ENCODE results near the gene AKAP4. TPM values are rescaled to one million over a fixed set of nuclear protein-coding genes. Genes with fewer than 3 reads are reported as not detected.

Gene AKAP4
- under 1 TPM in 2 of 4 donors, not detected in 2; 0.11 to 0.17 TPM for polyA plus RNA-seq (ENCODE audit: insufficient read length in 4 of 4)

- no peak for DNase-seq (ENCODE audit: low read depth in 4 of 4, low spot score in 3 of 4)
Observed at GRCh38 chrX:50200907-50201306, at the start of gene AKAP4. Gene AKAP4, minus strand, starts transcription at chrX:50201007. Its CDS starts 118 bp downstream, at chrX:50200889.

GRCh38 chrX:50211510-50211909 lies 10.7 kb upstream of the AKAP4 start:
- no peak for DNase-seq (ENCODE audit: low read depth in 4 of 4, low spot score in 3 of 4)

GRCh38 chrX:50206753-50207152 lies 5.9 kb upstream of the AKAP4 start:
- DNase-seq (ENCODE audit: low read depth in 4 of 4, low spot score in 3 of 4), result no peak

- DNase-seq (ENCODE audit: low read depth in 4 of 4, low spot score in 3 of 4), result peak; percentile 45 to 54 (median 50)
Observed at GRCh38 chrX:50204364-50204899, 3.6 kb upstream of the AKAP4 start, which contains the start of gene CCNB3. Gene CCNB3, plus strand, starts transcription at chrX:50204765. Its CDS starts 80,399 bp downstream, at chrX:50285164.

- no peak for DNase-seq (ENCODE audit: low read depth in 4 of 4, low spot score in 3 of 4)
Observed at GRCh38 chrX:50202539-50202938, 1.7 kb upstream of the AKAP4 start.

GRCh38 chrX:50198348-50198747 lies 2.5 kb downstream of the AKAP4 start:
- DNase-seq (ENCODE audit: low read depth in 4 of 4, low spot score in 3 of 4), result no peak

GRCh38 chrX:50188859-50189600 lies 11.8 kb downstream of the AKAP4 start:
- DNase-seq (ENCODE audit: low read depth in 4 of 4, low spot score in 3 of 4), result no peak

GRCh38 chrX:50183891-50184290 lies 16.9 kb downstream of the AKAP4 start:
- no peak for DNase-seq (ENCODE audit: low read depth in 4 of 4, low spot score in 3 of 4)

- DNase-seq (ENCODE audit: low read depth in 4 of 4, low spot score in 3 of 4), result no peak
Observed at GRCh38 chrX:50180073-50180940, 20.5 kb downstream of the AKAP4 start.

- no peak for DNase-seq (ENCODE audit: low read depth in 4 of 4, low spot score in 3 of 4)
Observed at GRCh38 chrX:50169717-50170116, 31.1 kb downstream of the AKAP4 start.

- no peak for DNase-seq (ENCODE audit: low read depth in 4 of 4, low spot score in 3 of 4)
Observed at GRCh38 chrX:50168241-50168687, 32.5 kb downstream of the AKAP4 start.

GRCh38 chrX:50167366-50167765 lies 33.4 kb downstream of the AKAP4 start:
- no peak for DNase-seq (ENCODE audit: low read depth in 4 of 4, low spot score in 3 of 4)

GRCh38 chrX:50165727-50166126 lies 35.1 kb downstream of the AKAP4 start:
- no peak for DNase-seq (ENCODE audit: low read depth in 4 of 4, low spot score in 3 of 4)

GRCh38 chrX:50161127-50161526 lies 39.7 kb downstream of the AKAP4 start:
- no peak for DNase-seq (ENCODE audit: low read depth in 4 of 4, low spot score in 3 of 4)

- DNase-seq (ENCODE audit: low read depth in 4 of 4, low spot score in 3 of 4), result no peak
Observed at GRCh38 chrX:50158593-50158992, 42.2 kb downstream of the AKAP4 start.

- no peak for DNase-seq (ENCODE audit: low read depth in 4 of 4, low spot score in 3 of 4)
Observed at GRCh38 chrX:50157545-50158135, 43.2 kb downstream of the AKAP4 start.

- DNase-seq (ENCODE audit: low read depth in 4 of 4, low spot score in 3 of 4), result no peak
Observed at GRCh38 chrX:50154429-50154828, 46.4 kb downstream of the AKAP4 start.

GRCh38 chrX:50152456-50152855 lies 48.4 kb downstream of the AKAP4 start:
- no peak for DNase-seq (ENCODE audit: low read depth in 4 of 4, low spot score in 3 of 4)

GRCh38 chrX:50147972-50148371 lies 52.8 kb downstream of the AKAP4 start:
- DNase-seq (ENCODE audit: low read depth in 4 of 4, low spot score in 3 of 4), result no peak

Measured in left renal pelvis (tissue), 4 donors.